Stomach (tissue), 9 donors: ENCODE results near the gene IWS1. TPM values are rescaled to one million over a fixed set of nuclear protein-coding genes. Genes with fewer than 3 reads are reported as not detected.

ENCODE experiments used
- DNase-seq, 2 donors: peaks; one replicate each; pipeline versions ENCODE4 v3.0.0 to v3.0.0-alpha.2; 2013 to 2019
- H3K27ac ChIP-seq, 5 donors: fragments of 200-600 bp in 4 of 5; sonication (generic) in 4 of 5; one replicate each; pipeline ENCODE4 v1.5.1; 2013 to 2019; ENCODE audit warnings: mild to moderate bottlenecking in 1 of 5, moderate library complexity in 1 of 5
- H3K27me3 ChIP-seq, 3 donors: fragments of 200-600 bp; sonication (generic); one replicate each; pipeline ENCODE4 v1.5.1; 2017 to 2019; ENCODE audit warnings: mixed run types in 1 of 3
- H3K36me3 ChIP-seq, 4 donors: fragments of 200-600 bp; sonication (generic); 1 replicate in 3 of 4; 2 replicates in 1 of 4; pipeline ENCODE4 v1.5.1; 2016 to 2019
- H3K4me1 ChIP-seq, 4 donors: fragments of 200-600 bp; sonication (generic); one replicate each; pipeline ENCODE4 v1.5.1; 2016 to 2019
- H3K4me3 ChIP-seq, 4 donors: fragments of 200-600 bp; sonication (generic) in 3 of 4; one replicate each; pipeline ENCODE4 v1.5.1; 2016 to 2019; ENCODE audit warnings: mild to moderate bottlenecking in 1 of 4
- H3K9me3 ChIP-seq, 4 donors: fragments of 200-600 bp; sonication (generic); one replicate each; pipeline ENCODE4 v1.5.1; 2016 to 2019
- CTCF ChIP-seq, 7 experiments: fragments of 450-650 bp in 4 of 7; fragments of 200-600 bp in 3 of 7; sonication (generic) in 3 of 7; IDR thresholded peaks; one replicate each; pipeline ENCODE4 v1.5.1; 2016 to 2019; ENCODE audit warnings: antibody characterized with exemption in 7 of 7, control low read depth in 2 of 7, mild to moderate bottlenecking in 1 of 7
- EP300 ChIP-seq: sonication (generic); formaldehyde crosslinking; IDR thresholded peaks from one replicate; pipeline ENCODE4 v1.6.1; 2017; ENCODE audit warnings: antibody characterized with exemption
- POLR2A ChIP-seq, 4 donors: fragments of 450-650 bp; IDR thresholded peaks; one replicate each; pipeline ENCODE4 v1.6.1; 2016; ENCODE audit warnings: antibody characterized with exemption in 4 of 4, control low read depth in 2 of 4, mild to moderate bottlenecking in 1 of 4, moderate library complexity in 1 of 4
- POLR2AphosphoS5 ChIP-seq, 3 donors: sonication (generic); formaldehyde crosslinking; IDR thresholded peaks; one replicate each; pipeline ENCODE4 v1.6.1; 2016; ENCODE audit warnings: antibody characterized with exemption in 3 of 3
- WGBS, 5 donors: extraction: QIAGEN DNeasy Blood & Tissue Kit in 3 of 5; methylation state at CpG; one replicate each; pipeline versions ENCODE4 v1.1.5 to v1.1.7; 2013 to 2018; 5-methylcytosine and 5-hydroxymethylcytosine counted together
- intact Hi-C: fragments of 100-400 bp; cut with DNase I; formaldehyde crosslinking; loops from one replicate; pipeline ENCODE4 v1.15.1; 2023; ENCODE audit warnings: low total_unique reads
- polyA plus RNA-seq, 3 donors: library from polyadenylated mRNA; stranded (reverse); fragments of 200-250 nt; gene quantifications; one replicate each; pipeline ENCODE4 v1.2.3, GENCODE V29; 2013
- total RNA-seq, 5 donors: library from RNA; depleted of rRNA; stranded (reverse); fragments of >200 nt; gene quantifications; one replicate each; pipeline versions ENCODE4 v1.1.0 to v1.2.3, GENCODE V29; 2014 to 2016
- donor health status: healthy with polysubstance abuse.
- donor health status: Bipolar disorder and iron deficiency.
- donor health status: healthy.

IWS1 gene
- total and polyA plus RNA-seq, 8 donors: 18.7 to 145 (median 36.4) TPM

- Histone ChIP-seq H3K4me1 (peaks cover 12 to 55% (median 30%) of the 10 kb centered on the region in 4 donors), H3K27me3 (no peaks in the 10 kb centered on the region), H3K4me3 (no peak overlapping the region), H3K27ac (no peak overlapping the region), H3K9me3 (no peaks in the 10 kb centered on the region), H3K36me3 (peaks cover 0 to 32% (median 30%) of the 10 kb centered on the region in 4 donors)
- intact Hi-C loops: no loop called here
- WGBS, 5 donors: 95 to 98% (median 96%) methylated on average over 4 of the region's 4 CpGs
- no peak for TF ChIP-seq EP300
- TF ChIP-seq POLR2AphosphoS5 (IDR thresholded peaks at IDR 0.05): no peak
- no peak for TF ChIP-seq POLR2A (IDR thresholded peaks at IDR 0.05)
- TF ChIP-seq CTCF (IDR thresholded peaks at IDR 0.05): no peak
- DNase-seq: no peak
Measured at GRCh38 chr2:127512362-127512761, 13.9 kb downstream of the IWS1 start.

GRCh38 chr2:127511917-127512316, 14.4 kb downstream of the IWS1 start:
- Histone ChIP-seq H3K4me3 (no peak overlapping the region), H3K27ac (no peak overlapping the region), H3K27me3 (no peaks in the 10 kb centered on the region), H3K9me3 (no peaks in the 10 kb centered on the region), H3K4me1 (peaks cover 12 to 60% (median 32%) of the 10 kb centered on the region in 4 donors), H3K36me3 (peaks cover 0 to 30% (median 27%) of the 10 kb centered on the region in 4 donors)
- TF ChIP-seq POLR2AphosphoS5 (IDR thresholded peaks at IDR 0.05) (no peak), EP300 (no peak), CTCF (IDR thresholded peaks at IDR 0.05) (no peak), POLR2A (IDR thresholded peaks at IDR 0.05) (no peak)
- no peak for DNase-seq
- intact Hi-C loops: no loop called here
- 56 to 69% (median 57%) methylated on average over 1 of the region's 1 CpG for WGBS, 5 donors

DNA sequence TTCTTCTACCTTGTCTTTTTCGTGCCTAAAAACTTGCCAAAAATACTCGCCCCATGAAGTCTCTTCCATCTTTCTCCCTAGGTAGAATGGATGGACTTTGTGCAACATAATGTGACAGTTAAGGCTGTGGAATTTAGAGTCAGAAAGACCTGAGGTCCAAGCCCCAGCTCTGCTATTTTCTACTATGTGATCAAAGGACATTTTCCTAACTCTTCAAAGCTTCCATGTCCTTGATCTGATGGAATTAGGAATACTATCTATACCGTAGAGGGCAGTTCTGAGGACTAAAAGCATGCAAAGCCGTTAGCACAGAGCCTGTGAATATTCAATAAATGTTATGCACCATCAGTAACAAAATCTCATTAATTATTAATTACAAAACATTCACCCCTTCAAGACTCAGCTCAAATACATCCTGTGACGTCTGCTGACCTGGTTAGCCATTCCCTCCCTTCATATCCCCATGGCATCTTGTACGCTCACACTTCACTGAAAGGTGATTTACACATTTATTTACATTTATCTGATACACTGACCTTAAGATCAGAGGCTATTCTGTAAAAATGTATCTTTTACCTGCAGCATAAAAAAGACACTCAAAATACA, 15.1 kb downstream of the IWS1 start:
- TF ChIP-seq POLR2A (IDR thresholded peaks at IDR 0.05) (no peak), EP300 (no peak), POLR2AphosphoS5 (IDR thresholded peaks at IDR 0.05) (no peak), CTCF (IDR thresholded peaks at IDR 0.05) (no peak)
- Histone ChIP-seq H3K36me3 (peaks cover 0 to 25% (median 23%) of the 10 kb centered on the region in 4 donors), H3K27ac (peak overlapping the region in 1 of 5 donors; percentile 1), H3K4me1 (peaks cover 12 to 63% (median 33%) of the 10 kb centered on the region in 4 donors), H3K4me3 (no peak overlapping the region), H3K27me3 (no peaks in the 10 kb centered on the region), H3K9me3 (no peaks in the 10 kb centered on the region)
- no peak for DNase-seq
- intact Hi-C loops: no loop called here
- 80 to 89% (median 83%) methylated on average over 6 of the region's 6 CpGs for WGBS, 5 donors

- Histone ChIP-seq H3K27ac (no peak overlapping the region), H3K4me1 (peaks cover 11 to 55% (median 25%) of the 10 kb centered on the region in 4 donors), H3K36me3 (peaks cover 3 to 22% (median 19%) of the 10 kb centered on the region in 4 donors), H3K27me3 (no peaks in the 10 kb centered on the region), H3K4me3 (no peak overlapping the region), H3K9me3 (no peaks in the 10 kb centered on the region)
- intact Hi-C loops: no loop called here
- no peak for TF ChIP-seq CTCF (IDR thresholded peaks at IDR 0.05)
- no peak for TF ChIP-seq POLR2A (IDR thresholded peaks at IDR 0.05)
- no peak for TF ChIP-seq EP300
- TF ChIP-seq POLR2AphosphoS5 (IDR thresholded peaks at IDR 0.05): no peak
- WGBS, 5 donors: 78 to 88% (median 86%) methylated on average over 2 of the region's 2 CpGs
- DNase-seq: no peak
Measured at GRCh38 chr2:127510073-127510472, 16.2 kb downstream of the IWS1 start.
